ENCODE data around the gene TRIAP1. TPM values are rescaled to one million over a fixed set of nuclear protein-coding genes. Genes with fewer than 3 reads are reported as not detected.
"Not testable (repeated sequence)": the region's sequence is repeated elsewhere in the genome, so short reads cannot be mapped to it uniquely, and the experiment has no call there.

The TRIAP1 gene
- 36.2 TPM for polyA plus RNA-seq (2013, experiment 1 of 2; ENCODE audit: insufficient read length)
- polyA plus RNA-seq (2013, experiment 2 of 2; ENCODE audit: insufficient read length), result 35.6 TPM

- peak; percentile 82 for DNase-seq
Measured at GRCh38 chr12:120445911-120446843, at the start of gene TRIAP1, which contains the start of gene GATC. Gene TRIAP1, minus strand, starts transcription at chr12:120446384. Its CDS starts 12 bp downstream, at chr12:120446372. Gene GATC, plus strand, starts transcription at chr12:120446444. Its CDS starts 37 bp downstream, at chr12:120446481.

DNA sequence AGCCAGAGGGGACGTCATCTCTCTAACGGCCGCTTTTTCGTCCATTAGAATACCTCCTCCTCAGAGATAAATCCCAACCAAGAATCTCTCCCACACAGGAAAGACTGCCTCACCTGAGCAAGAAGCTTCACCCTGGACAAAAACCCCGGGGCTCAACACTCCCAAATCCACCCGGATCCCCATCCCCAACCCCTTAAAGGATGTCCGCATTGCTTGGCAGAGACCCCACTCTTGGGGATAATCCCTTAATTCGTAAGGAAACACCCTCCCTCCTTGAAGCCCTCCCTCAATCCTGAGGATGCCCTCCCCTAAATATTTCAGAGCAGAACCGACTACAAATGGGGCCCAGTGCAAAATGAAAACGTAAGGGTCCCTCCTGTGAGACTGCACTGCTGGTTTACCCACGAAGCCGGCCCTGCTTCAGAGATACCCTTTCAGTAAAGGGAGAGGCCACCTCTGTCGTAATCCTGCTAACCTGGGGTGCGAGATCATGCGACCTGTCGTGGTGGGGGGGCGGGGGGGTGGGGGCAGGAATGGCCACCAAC is 49.1 kb upstream of the TRIAP1 start:
- no peak for DNase-seq

DNA sequence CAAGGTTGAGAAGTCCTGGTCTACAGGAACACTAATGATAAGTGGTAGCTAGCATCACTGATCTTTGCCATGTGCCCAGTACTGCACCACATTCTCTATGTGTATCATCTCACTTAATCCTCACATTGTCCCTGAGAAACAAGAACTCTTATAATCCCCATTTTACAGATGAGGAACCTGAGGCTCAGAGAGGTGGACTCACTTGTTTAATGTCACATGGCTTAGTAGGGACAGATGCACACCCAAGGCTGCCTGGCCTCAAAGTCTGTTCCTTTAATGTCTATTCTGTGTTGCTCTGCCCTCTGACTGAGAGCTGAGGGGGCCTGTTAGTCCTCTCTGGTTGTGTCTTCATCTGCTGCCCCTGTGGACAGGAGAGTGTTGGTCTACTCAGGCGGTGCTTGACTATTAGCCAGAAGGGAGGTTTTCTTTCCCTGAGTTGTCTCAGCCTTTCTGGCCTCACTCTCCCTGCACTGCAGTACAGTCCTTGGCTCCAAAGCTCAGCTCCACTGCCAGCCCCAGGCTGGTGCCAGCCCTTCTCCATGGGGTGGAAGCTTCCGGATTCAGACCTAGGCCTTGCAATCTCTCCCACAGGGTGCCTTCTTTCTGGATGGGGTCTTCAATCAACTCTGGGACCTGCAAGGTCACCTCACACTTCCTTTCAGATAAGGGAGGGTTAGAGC is 44.8 kb upstream of the TRIAP1 start:
- DNase-seq, result no peak

DNA sequence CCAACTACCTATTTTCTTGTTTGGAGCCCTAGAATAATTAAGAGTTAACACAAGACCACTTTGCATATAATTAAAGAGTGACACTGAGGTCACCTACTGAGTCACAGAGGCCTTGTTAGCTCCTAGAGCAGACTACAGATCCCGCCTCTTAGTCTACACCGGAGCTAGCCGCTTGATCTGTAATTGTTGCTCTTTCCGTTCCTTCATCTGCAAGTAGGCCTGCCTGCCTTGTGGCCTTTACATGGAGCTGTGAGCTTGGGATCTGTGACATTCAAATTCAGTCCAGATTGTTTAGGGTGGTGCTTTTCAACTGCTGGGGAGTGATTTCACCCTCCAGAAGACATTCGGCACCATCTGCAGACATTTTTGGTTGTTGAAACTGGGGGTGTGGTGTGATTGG is 44.1 kb upstream of the TRIAP1 start:
- no peak for DNase-seq

- no peak for DNase-seq
Measured at GRCh38 chr12:120489018-120489417, 42.8 kb upstream of the TRIAP1 start.

DNA sequence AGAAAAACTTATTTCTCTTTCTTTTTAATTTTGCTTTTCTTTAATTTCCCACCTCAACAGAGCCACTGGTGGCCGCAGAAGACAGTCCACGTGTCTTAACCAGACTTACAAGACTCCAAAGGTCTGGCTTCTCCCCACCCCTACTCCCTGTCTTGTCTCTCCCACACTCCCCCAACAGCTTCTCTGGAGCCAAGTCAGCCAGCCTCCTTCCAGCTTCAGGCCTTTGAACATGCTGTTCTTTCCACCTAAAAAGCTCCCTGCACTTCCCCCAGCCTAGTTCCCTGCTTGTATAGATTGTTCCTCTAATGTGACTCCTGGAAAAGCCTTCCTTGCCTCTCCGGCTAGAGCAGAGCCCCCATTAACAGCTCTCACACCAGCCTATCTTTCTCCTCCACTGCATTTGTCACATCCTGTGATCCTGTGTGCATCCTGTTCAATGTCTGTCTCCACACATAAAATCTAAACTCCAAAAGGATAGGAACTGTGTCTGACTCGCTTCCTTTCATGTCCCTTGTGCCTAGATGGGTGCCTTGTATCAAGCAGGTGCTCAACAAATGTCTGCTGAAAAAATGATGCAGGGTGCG is 42.0 kb upstream of the TRIAP1 start:
- no peak for DNase-seq

- DNase-seq, result not testable (repeated sequence)
Measured at GRCh38 chr12:120487552-120487951, 41.4 kb upstream of the TRIAP1 start.

DNA sequence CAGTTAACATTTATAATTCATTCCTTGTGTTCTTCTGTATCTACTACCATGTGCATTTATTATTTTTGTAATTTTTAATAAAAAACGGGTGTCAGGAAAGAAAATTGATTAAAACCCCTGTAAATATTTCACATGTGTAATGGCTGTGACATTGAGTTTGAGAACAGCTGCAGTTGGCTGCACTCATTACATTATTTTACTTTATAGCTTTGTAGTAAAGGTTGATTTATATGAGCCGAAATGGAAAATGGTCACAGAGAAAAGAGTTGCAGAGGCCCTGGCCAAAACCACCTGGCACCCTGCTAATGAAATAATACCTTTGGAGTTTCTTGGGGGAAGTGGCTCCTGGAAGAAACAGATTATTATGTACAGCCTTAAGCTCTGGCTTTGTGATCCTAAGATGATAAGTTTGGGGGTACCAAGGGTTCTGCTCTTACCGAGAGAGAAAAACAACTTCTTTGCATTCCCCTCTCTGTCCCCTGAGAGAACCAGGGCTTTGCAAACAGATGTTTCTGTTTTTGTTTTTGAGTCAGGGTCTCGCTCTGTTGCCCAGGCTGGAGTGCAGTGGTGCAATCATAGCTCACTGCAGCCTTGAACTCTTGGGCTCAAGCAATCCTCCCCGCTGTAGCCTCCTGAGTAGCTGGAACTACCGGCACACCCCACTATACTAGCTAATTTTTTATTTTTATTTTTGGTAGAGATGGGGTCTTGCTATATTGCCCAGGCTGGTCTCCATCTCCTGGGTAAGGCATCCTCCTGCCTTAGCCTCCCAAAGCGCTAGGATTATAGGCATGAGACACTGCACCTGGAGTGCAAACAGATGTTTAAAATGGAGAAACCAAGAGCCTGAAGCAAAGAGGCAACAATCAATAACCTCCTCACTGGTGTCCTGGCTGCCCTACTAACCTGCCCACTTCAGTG is 40.0 kb upstream of the TRIAP1 start:
- no peak for DNase-seq

DNA sequence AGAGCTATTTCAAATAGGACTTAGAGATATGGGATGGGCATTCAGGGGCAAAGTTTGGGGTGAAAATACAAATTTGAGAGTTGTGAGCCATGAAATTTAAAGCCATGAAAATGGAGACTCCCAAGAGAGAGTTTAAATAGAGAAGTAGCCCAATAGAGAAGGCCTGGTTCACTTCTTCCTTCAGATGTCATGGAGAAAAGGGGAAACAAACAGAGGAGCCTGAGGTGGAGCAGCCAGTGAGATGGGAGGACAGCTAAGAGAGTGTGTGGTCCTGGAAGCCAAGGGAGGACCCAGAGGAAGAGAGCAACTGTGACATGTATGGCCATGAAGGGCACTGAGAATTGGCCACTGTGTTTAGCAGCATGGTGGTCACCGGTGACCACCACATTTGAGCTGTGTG is 37.4 kb upstream of the TRIAP1 start:
- no peak for DNase-seq

DNA sequence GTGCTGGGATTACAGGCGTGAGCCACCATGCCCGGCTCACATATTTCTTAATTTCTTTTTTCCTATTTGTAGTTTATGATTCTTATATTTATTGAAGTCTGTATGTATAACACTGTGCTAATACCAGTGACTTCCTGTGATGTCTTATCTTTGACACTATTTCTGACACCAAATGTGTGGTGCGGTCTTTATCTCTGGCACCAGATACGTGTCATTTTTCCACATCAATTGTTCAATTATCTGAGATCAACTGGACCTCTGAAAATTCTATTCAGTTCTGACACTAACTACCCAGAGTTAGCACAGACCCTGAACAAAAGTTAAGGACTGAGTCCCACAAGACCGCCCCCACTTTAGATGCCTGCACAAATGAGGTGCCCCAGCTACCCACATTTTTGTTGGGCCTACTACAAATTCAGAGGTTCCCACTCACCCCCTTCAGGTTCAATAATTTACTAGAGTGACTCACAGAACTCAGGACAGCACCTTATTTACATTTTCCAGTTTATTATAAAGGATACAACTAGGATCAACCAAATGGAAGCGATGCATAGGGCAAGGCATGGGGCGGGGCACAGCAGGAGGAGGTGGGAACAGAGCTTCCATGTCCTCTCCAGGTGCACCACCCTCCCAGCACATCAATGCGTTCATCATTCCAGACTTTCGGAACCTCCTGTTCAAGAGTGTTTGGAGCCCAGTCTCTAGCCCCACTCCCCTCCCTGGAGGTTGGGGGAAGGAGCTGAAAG is 35.0 kb upstream of the TRIAP1 start:
- DNase-seq, result no peak

GRCh38 chr12:120480211-120480610 is 34.0 kb upstream of the TRIAP1 start:
- DNase-seq, result no peak

DNA sequence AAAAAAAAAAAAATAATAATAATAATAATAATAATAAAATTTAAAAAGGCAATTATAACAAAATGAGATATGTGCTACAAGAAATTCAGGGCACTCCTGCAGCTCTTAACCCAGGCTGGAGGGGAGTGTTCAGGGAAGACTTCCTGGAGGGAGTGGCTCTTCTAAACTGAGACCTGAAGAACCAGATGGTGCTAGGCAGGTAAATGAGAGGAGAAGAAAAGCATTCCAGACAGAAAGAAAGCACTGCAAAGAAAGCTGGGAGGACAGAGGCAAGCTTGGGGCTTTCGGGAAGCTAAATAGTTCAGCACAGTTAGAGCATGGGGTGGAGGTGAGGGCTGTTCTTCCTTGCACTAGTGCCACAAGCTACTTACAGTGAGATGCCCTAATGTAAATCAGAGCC is 33.3 kb upstream of the TRIAP1 start:
- no peak for DNase-seq

DNA sequence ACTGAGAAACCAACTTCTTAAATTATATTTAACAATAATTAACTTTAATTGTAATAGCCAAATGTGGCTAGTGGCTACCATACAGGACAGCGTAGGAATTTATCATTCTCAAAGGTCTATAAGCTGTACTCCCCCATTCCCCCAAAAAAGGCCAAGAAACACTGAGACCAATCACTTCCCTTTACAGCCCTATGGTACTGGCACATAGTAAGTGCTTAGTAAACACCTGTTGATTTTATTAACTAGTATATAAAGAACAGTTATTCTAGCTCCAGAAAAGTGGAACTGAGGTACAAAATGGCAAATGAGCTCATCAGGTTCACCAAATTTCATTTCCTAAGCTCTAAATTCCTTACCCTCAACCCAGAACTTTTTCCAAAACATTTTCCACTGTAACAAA is 29.5 kb upstream of the TRIAP1 start:
- DNase-seq, result no peak

DNA sequence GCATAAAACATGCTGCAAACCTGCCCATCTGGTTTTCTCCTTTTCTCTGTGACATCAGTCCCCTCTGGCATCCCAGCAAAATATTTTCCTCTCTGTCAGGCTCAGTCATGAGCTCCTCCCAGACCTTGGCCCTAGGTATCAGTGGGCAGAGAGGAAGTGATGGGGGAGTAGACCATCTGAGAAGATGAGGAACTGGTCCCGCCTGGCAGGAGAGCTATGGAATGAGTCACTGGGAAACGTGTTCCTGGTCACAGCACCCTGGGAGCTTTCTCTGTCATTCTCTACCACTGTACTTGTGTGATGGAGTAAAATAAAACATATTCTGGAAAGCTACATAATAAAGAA is 28.4 kb upstream of the TRIAP1 start:
- DNase-seq, result peak; percentile 84

DNA sequence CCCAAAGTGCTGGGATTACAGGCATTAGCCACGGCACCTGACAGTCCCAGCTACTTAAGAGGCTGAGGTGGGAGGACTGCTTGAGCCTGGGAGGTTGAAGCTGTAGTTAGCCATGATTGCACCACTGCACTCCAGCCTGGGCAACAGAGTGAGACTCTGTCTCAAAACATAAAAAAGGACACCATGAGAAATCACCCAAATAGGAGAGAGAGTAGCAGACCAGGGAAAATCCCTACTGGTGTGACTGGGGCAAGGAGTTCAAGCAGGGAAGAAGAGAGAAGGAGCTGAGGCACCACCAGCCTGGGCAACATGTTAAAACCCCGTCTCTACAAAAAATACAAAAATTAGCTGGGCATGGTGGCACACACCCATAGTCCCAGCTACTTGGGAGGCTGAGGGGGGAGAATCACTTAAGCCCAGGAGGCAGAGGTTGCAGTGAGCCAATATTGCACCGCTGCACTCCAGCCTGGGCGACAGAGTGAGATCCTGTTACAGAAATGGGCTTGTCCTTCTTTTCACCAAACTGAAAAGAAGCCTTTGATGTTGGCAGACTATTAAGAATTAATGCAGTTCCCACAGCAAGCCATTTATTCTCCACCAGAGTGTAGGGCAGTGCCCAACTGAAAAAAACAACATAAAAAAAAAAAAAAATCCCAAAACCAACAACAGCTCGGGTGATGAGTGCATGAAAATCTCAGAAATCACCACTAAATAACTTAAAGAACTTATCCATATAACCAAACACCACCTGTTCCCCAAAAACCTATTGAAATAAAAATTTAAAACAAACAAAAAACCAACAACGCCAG is 27.8 kb upstream of the TRIAP1 start:
- no peak for DNase-seq

GRCh38 chr12:120472521-120472920 is 26.3 kb upstream of the TRIAP1 start:
- no peak for DNase-seq

DNA sequence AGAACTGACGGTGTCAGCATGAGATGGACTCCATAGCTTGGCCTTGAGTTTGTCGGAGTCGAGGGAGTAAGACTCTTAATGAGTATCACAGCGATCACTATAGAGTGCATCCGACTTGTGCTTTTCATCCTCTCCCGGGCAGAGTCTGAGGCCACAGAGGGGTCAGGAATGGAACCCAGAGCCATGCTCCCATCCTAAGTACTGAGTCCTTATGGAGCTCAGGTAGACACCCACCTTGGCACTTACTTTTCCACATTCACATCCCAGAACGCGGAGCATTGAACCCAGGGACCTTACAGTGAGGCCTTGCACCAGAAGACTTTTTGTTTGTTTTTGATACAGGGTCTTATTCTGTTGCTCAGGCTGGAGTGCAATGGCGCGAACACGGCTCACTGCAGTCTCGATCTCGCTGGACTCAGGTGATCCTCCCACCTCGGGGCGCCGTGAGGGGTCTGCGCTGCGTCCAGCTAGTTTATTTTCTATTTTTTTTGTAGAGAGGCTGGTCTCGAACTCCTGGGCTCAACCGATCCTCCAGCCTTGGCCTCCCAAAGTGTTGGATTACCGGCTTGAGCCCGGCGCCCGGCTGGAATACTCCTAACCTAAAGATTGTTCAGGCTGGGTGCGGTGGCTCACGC is 24.1 kb upstream of the TRIAP1 start:
- peak; percentile 14 for DNase-seq

GRCh38 chr12:120469450-120470149 is 23.4 kb upstream of the TRIAP1 start, which contains the start of gene SRSF9:
Gene SRSF9, minus strand, starts transcription at chr12:120469748. Its CDS starts 139 bp downstream, at chr12:120469609.
- DNase-seq, result peak; percentile 97

Data from fibroblast of skin of scalp (primary cell).